HepG2 (cell line): ENCODE measurements around the gene COQ4. TPM values are rescaled to one million over a fixed set of nuclear protein-coding genes. Genes with fewer than 3 reads are reported as not detected.

Experiments used
- ATAC-seq: fragments of 200-7000 bp; cut with Tn5 transposase; 3 replicates; pipeline ENCODE4 v1.9.1; 2020; ENCODE audit warnings: mild to moderate bottlenecking, moderate library complexity
- BruUV-seq: library from RNA; stranded (reverse); fragments of 400-500 nt; replicated peaks from 2 replicates; lab custom pipeline; 2021; lab: Mats Ljungman, UMichigan
- CTCF ChIA-PET: fragments of 300-600 bp; formaldehyde crosslinking; extraction: SDS; loops from one replicate; lab custom pipeline; 2021; ENCODE audit warnings: low total read pairs, inconsistent platforms, low intra/inter-chr PET ratio; lab: Yijun Ruan, JAX
- POLR2A ChIA-PET: fragments of 350-600 bp; sonication (Branson Sonifier 250); formaldehyde crosslinking; loops from one replicate; lab custom pipeline; 2020; ENCODE audit warnings: antibody characterized with exemption, inconsistent platforms; lab: Yijun Ruan, JAX
- DNase-seq: peaks from one replicate; pipeline ENCODE4 v3.0.0-alpha.2; 2015; ENCODE audit warnings: low spot score
- FAIRE-seq: peaks from 3 replicates; lab custom pipeline; 2011; peaks lifted over from hg19 to GRCh38; lab: Jason Lieb, UNC
- H2AFZ ChIP-seq: one replicate; pipeline ENCODE4 v1.6.1; 2011; ENCODE audit warnings: low read length, inconsistent platforms
- H3K27ac ChIP-seq: fragments of 300-600 bp; 3 replicates; pipeline ENCODE4 v1.8.0; 2011; ENCODE audit warnings: mixed run types, mild to moderate bottlenecking, mixed read lengths, low read length, inconsistent platforms; ENCODE audit not compliant: insufficient read depth; ENCODE audit errors: extremely low read length
- H3K27me3 ChIP-seq, 2 experiments: fragments of 200-600 bp in 1 of 2; 2 replicates in 1 of 2; 3 replicates in 1 of 2; pipeline versions ENCODE4 v1.6.0 to v1.8.0; 2011; ENCODE audit warnings: low read length in 2 of 2, mild to moderate bottlenecking in 2 of 2, moderate library complexity in 2 of 2, inconsistent platforms in 1 of 2; ENCODE audit not compliant: insufficient read depth in 2 of 2, control insufficient read depth in 1 of 2
- H3K36me3 ChIP-seq, 2 experiments: fragments of 200-600 bp in 1 of 2; replicated peaks in 1 of 2; 2 replicates in 1 of 2; 3 replicates in 1 of 2; pipeline versions ENCODE4 v1.5.1 to v1.8.0; 2011; ENCODE audit warnings: low read length in 2 of 2, inconsistent platforms in 1 of 2; ENCODE audit not compliant: insufficient read depth in 2 of 2, control insufficient read depth in 1 of 2
- H3K4me1 ChIP-seq: 2 replicates; pipeline ENCODE4 v1.5.1; 2012; ENCODE audit warnings: low read length, inconsistent platforms; ENCODE audit not compliant: insufficient read depth
- H3K4me2 ChIP-seq: 2 replicates; pipeline ENCODE4 v1.6.0; 2011; ENCODE audit warnings: low read depth, low read length, inconsistent platforms
- H3K4me3 ChIP-seq, 3 experiments: fragments of 200-600 bp in 1 of 3; sonication (generic), shearing (Covaris generic) in 1 of 3; replicated peaks in 1 of 3; 2 replicates each; pipeline ENCODE4 v1.5.1; 2011 to 2016; ENCODE audit warnings: low read length in 3 of 3, inconsistent platforms in 2 of 3, low read depth in 2 of 3, mild to moderate bottlenecking in 2 of 3, control low read depth in 1 of 3, mixed read lengths in 1 of 3; ENCODE audit not compliant: insufficient read depth in 1 of 3
- H3K79me2 ChIP-seq: one replicate; pipeline ENCODE4 v1.6.1; 2011; ENCODE audit warnings: low read length, inconsistent platforms; ENCODE audit not compliant: insufficient read depth
- H3K9ac ChIP-seq: 2 replicates; pipeline ENCODE4 v1.6.0; 2011; ENCODE audit warnings: mild to moderate bottlenecking, low read depth, low read length, inconsistent platforms; ENCODE audit not compliant: insufficient read depth
- H3K9me3 ChIP-seq: 2 replicates; pipeline ENCODE4 v1.5.1; 2012; ENCODE audit warnings: mild to moderate bottlenecking, low read length
- H4K20me1 ChIP-seq: 2 replicates; pipeline ENCODE4 v1.6.0; 2011; ENCODE audit warnings: inconsistent platforms, mild to moderate bottlenecking, low read length, moderate library complexity; ENCODE audit not compliant: insufficient read depth
- CERS6 ChIP-seq: sonication (generic); formaldehyde crosslinking; IDR thresholded peaks from 2 replicates; pipeline ENCODE4 v1.5.0; 2020; ENCODE audit warnings: missing genetic modification reagents
- E2F2 ChIP-seq: sonication (generic); formaldehyde crosslinking; IDR thresholded peaks from 2 replicates; pipeline ENCODE4 v1.4.0; 2020; ENCODE audit warnings: missing genetic modification reagents, borderline replicate concordance
- HMGXB4 ChIP-seq, 2 experiments: sonication (generic) in 1 of 2; formaldehyde crosslinking in 1 of 2; IDR thresholded peaks; 2 replicates each; pipeline versions ENCODE4 v1.4.0 to v1.6.1; 2018 to 2020; ENCODE audit warnings: missing genetic modification reagents in 2 of 2, borderline replicate concordance in 1 of 2, low read depth in 1 of 2, mild to moderate bottlenecking in 1 of 2, missing biosample characterization in 1 of 2
- HOXA5 ChIP-seq: sonication (generic); formaldehyde crosslinking; IDR thresholded peaks from 2 replicates; pipeline ENCODE4 v1.4.0; 2020; ENCODE audit warnings: missing genetic modification reagents
- ISX ChIP-seq: sonication (generic); formaldehyde crosslinking; conservative IDR thresholded peaks from 2 replicates; pipeline ENCODE4 v1.5.0; 2020; ENCODE audit warnings: missing genetic modification reagents
- NFYB ChIP-seq: sonication (generic); formaldehyde crosslinking; IDR thresholded peaks from 2 replicates; pipeline ENCODE4 v1.4.0; 2020; ENCODE audit warnings: missing genetic modification reagents
- ZC3H4 ChIP-seq: sonication (generic); formaldehyde crosslinking; IDR thresholded peaks from 2 replicates; pipeline ENCODE4 v1.4.0; 2020; ENCODE audit warnings: missing genetic modification reagents, borderline replicate concordance
- ZFP90 ChIP-seq: sonication (generic); formaldehyde crosslinking; IDR thresholded peaks from 2 replicates; pipeline ENCODE4 v1.8.0; 2022; ENCODE audit warnings: missing genetic modification reagents, mild to moderate bottlenecking, inconsistent platforms, borderline replicate concordance
- ZNF101 ChIP-seq: sonication (generic); formaldehyde crosslinking; IDR thresholded peaks from 2 replicates; pipeline ENCODE4 v1.4.0; 2020; ENCODE audit warnings: mild to moderate bottlenecking, low read depth, missing genetic modification reagents, borderline replicate concordance
- ZNF263 ChIP-seq: sonication (generic); formaldehyde crosslinking; IDR thresholded peaks from 2 replicates; pipeline ENCODE4 v1.4.0; 2020; ENCODE audit warnings: missing genetic modification reagents
- ZSCAN21 ChIP-seq: sonication (generic); formaldehyde crosslinking; IDR thresholded peaks from 2 replicates; pipeline ENCODE4 v1.8.0; 2022; ENCODE audit warnings: mild to moderate bottlenecking, missing genetic modification reagents, moderate library complexity, borderline replicate concordance
- in situ Hi-C: cut with HindIII; loops from 2 replicates; pipeline ENCODE4 v1.10.0; 2017; ENCODE audit warnings: low pct_unique_long_range_greater_than_20kb; ENCODE audit not compliant: extremely low pct_ligation_motif_present
- intact Hi-C: fragments of 100-400 bp; cut with micrococcal nuclease; formaldehyde crosslinking; loops from one replicate; pipeline ENCODE4 v1.10.0; 2022; ENCODE audit not compliant: unreplicated experiment
- polyA plus RNA-seq, 8 experiments: library from polyadenylated mRNA; depleted of rRNA in 3 of 8; stranded (reverse) in 7 of 8; unstranded in 1 of 8; fragments of >200 nt; fragmentation: Illumina TruSeq in 4 of 8; extraction: Trizol in 4 of 8; gene quantifications; 2 replicates each; pipeline versions ENCODE4 v1.2.1 to v1.2.3, GENCODE V29; 2011 to 2016; ENCODE audit warnings: low read depth in 4 of 8, missing spikeins in 1 of 8, mixed read lengths in 1 of 8; ENCODE audit not compliant: insufficient read depth in 1 of 8
- total RNA-seq, 5 experiments: library from RNA; depleted of rRNA; stranded (reverse); fragments of >200 nt; fragmentation: Illumina TruSeq; extraction: Trizol; gene quantifications; 2 replicates each; pipeline ENCODE4 v1.2.3, GENCODE V29; 2016; ENCODE audit warnings: low read depth in 1 of 5

The COQ4 gene
- total and polyA plus RNA-seq, 2 of the 13 experiments (the other 11 are each of a cell fraction or from before 2014, with no cell fraction given) = 26.1 to 36.0 TPM

GRCh38 chr9:128370367-128370751 is 47.7 kb downstream of the COQ4 start:
- peaks cover 1 to 3% of the 10 kb centered on the region in 2 experiments; a peak in 2 of 5 replicates for H3K27me3 ChIP-seq
- peaks cover 37% of the 10 kb centered on the region for H3K79me2 ChIP-seq
- peak overlapping the region; percentile 73 for H3K4me2 ChIP-seq
- DNase-seq = no peak
- H3K9me3 ChIP-seq = no peaks in the 10 kb centered on the region
- in situ Hi-C loops (no loop called here), intact Hi-C loops (loop anchor here (2.0 kb wide), 1 partner anchor 42 kb away; no protein-coding TSS in a partner anchor)
- peak overlapping the region; percentile 69 for H3K27ac ChIP-seq
- no peak for FAIRE-seq
- BruUV-seq = no TSS peak
- TF ChIP-seq HMGXB4 (CRISPR knock-in tag; IDR thresholded peaks at IDR 0.05; ENCODE audit: borderline replicate concordance in 1 of 2, low read depth in 1 of 2) (0 out of 4 replicates have a peak, but pooled peaks of 1 of the 2 experiments have one; percentile 2), ZNF263 (CRISPR knock-in tag) (0 out of 2 replicates have a peak, but pooled peaks have one; percentile 5), HOXA5 (CRISPR knock-in tag) (no peak), ZSCAN21 (no peak), ZNF101 (CRISPR knock-in tag) (no peak), E2F2 (CRISPR knock-in tag) (no peak), CERS6 (no peak), ISX (CRISPR knock-in tag) (0 out of 2 replicates have a peak, but pooled peaks have one; percentile 31), ZFP90 (0 out of 2 replicates have a peak, but pooled peaks have one; percentile 29), ZC3H4 (CRISPR knock-in tag) (0 out of 2 replicates have a peak, but pooled peaks have one; percentile 41), NFYB (0 out of 2 replicates have a peak, but pooled peaks have one; percentile 5)
- peak; percentile 39 for ATAC-seq
- H3K36me3 ChIP-seq = peaks cover 1 to 13% of the 10 kb centered on the region in 2 experiments; a peak in 1 of 5 replicates
- H3K4me3 ChIP-seq = peak overlapping the region; percentile 87 to 92 (median 92)
- H3K4me1 ChIP-seq = peaks cover 19% of the 10 kb centered on the region
- no peak overlapping the region for H2AFZ ChIP-seq
- CTCF ChIA-PET = no interaction called here
- no peaks in the 10 kb centered on the region for H4K20me1 ChIP-seq
- peak overlapping the region; percentile 95 for H3K9ac ChIP-seq
- POLR2A ChIA-PET = interaction anchor here (1.2 to 1.6 kb wide), 2 partner anchors 29 to 94 kb away, joined by 6 to 11 read pairs; partner anchors contain the start of genes GOLGA2 and SWI5
